Activated CD8-positive, alpha-beta T cell treated with anti-CD3 and anti-CD28 coated beads for 36 hours (primary cell): ENCODE data around the gene CCNG2. TPM values are rescaled to one million over a fixed set of nuclear protein-coding genes. Genes with fewer than 3 reads are reported as not detected.

ENCODE experiments used
- ATAC-seq: fragments of 200-7000 bp; cut with Tn5 transposase; one replicate; pipeline ENCODE4 v1.10.0; 2021; ENCODE audit warnings: mild to moderate bottlenecking, moderate library complexity
- CTCF ChIA-PET: fragments of 350-600 bp; sonication (Branson Sonifier 250); formaldehyde crosslinking; loops from one replicate; lab custom pipeline; 2021; ENCODE audit warnings: antibody characterized with exemption; lab: Charles Lee
- POLR2A ChIA-PET: fragments of 350-600 bp; sonication (Branson Sonifier 250); formaldehyde crosslinking; loops from one replicate; lab custom pipeline; 2021; ENCODE audit warnings: antibody characterized with exemption; lab: Charles Lee
- DNase-seq: peaks from one replicate; pipeline ENCODE4 v3.0.0-alpha.2; 2020
- H3K27ac Mint-ChIP-seq: one replicate; pipeline ENCODE4 v1.8.0; 2021; ENCODE audit warnings: mild to moderate bottlenecking, mixed read lengths
- H3K27me3 Mint-ChIP-seq: one replicate; pipeline ENCODE4 v1.8.0; 2021; ENCODE audit warnings: mixed read lengths
- H3K36me3 Mint-ChIP-seq: one replicate; pipeline ENCODE4 v1.8.0; 2021; ENCODE audit warnings: low read depth, mixed read lengths
- H3K4me1 Mint-ChIP-seq: one replicate; pipeline ENCODE4 v1.8.0; 2021; ENCODE audit warnings: low read depth, mixed read lengths
- H3K4me3 Mint-ChIP-seq: one replicate; pipeline ENCODE4 v1.8.0; 2021; ENCODE audit warnings: mild to moderate bottlenecking, moderate library complexity, mixed read lengths
- H3K9me3 Mint-ChIP-seq: one replicate; pipeline ENCODE4 v1.8.0; 2021; ENCODE audit warnings: mixed read lengths
- intact Hi-C: fragments of 100-400 bp; cut with micrococcal nuclease; formaldehyde crosslinking; loops from one replicate; pipeline ENCODE4 v1.10.0; 2022
- total RNA-seq, 2 experiments: library from RNA; stranded (reverse); gene quantifications; one replicate each; pipeline ENCODE4 v1.2.3, GENCODE V29; 2021
- TF ChIP-seq, protein P1 (sequence below): fragments of 200-600 bp; IDR thresholded peaks from one replicate; pipeline ENCODE4 v1.8.0; 2022; ENCODE audit warnings: antibody characterized with exemption, mild to moderate bottlenecking

The CCNG2 gene
- total RNA-seq, 2 experiments from 2014 or later, result 54.3 to 55.5 TPM

- H3K4me3 Mint-ChIP-seq, result no peak overlapping the region
- intact Hi-C loops, result no loop called here
- H3K27ac Mint-ChIP-seq, result no peak overlapping the region
- ATAC-seq (no peak), DNase-seq (no peak)
- POLR2A ChIA-PET, result no interaction called here
- no peaks in the 10 kb centered on the region for H3K36me3 Mint-ChIP-seq
- no peaks in the 10 kb centered on the region for H3K27me3 Mint-ChIP-seq
- CTCF ChIA-PET, result no interaction called here
- H3K9me3 Mint-ChIP-seq, result no peaks in the 10 kb centered on the region
- peaks cover 27% of the 10 kb centered on the region for H3K4me1 Mint-ChIP-seq
- TF ChIP-seq, protein P1, sequence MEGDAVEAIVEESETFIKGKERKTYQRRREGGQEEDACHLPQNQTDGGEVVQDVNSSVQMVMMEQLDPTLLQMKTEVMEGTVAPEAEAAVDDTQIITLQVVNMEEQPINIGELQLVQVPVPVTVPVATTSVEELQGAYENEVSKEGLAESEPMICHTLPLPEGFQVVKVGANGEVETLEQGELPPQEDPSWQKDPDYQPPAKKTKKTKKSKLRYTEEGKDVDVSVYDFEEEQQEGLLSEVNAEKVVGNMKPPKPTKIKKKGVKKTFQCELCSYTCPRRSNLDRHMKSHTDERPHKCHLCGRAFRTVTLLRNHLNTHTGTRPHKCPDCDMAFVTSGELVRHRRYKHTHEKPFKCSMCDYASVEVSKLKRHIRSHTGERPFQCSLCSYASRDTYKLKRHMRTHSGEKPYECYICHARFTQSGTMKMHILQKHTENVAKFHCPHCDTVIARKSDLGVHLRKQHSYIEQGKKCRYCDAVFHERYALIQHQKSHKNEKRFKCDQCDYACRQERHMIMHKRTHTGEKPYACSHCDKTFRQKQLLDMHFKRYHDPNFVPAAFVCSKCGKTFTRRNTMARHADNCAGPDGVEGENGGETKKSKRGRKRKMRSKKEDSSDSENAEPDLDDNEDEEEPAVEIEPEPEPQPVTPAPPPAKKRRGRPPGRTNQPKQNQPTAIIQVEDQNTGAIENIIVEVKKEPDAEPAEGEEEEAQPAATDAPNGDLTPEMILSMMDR, result no peak
Measured at GRCh38 chr4:77149789-77150188, 7.2 kb upstream of the CCNG2 start.

- Mint-ChIP-seq H3K36me3 (no peaks in the 10 kb centered on the region), H3K4me1 (peaks cover 31% of the 10 kb centered on the region), H3K27ac (no peak overlapping the region), H3K27me3 (no peaks in the 10 kb centered on the region), H3K9me3 (no peaks in the 10 kb centered on the region), H3K4me3 (no peak overlapping the region)
- TF ChIP-seq, protein P1, result no peak
- ATAC-seq (no peak), DNase-seq (peak; percentile 21)
- CTCF ChIA-PET, result interaction anchor here (0.7 to 1.4 kb wide), 2 partner anchors 22 to 50 kb away, joined by 3 read pairs; no protein-coding TSS in a partner anchor
- POLR2A ChIA-PET, result no interaction called here
- intact Hi-C loops, result no loop called here
Measured at GRCh38 chr4:77151241-77151640, 5.8 kb upstream of the CCNG2 start.

DNA sequence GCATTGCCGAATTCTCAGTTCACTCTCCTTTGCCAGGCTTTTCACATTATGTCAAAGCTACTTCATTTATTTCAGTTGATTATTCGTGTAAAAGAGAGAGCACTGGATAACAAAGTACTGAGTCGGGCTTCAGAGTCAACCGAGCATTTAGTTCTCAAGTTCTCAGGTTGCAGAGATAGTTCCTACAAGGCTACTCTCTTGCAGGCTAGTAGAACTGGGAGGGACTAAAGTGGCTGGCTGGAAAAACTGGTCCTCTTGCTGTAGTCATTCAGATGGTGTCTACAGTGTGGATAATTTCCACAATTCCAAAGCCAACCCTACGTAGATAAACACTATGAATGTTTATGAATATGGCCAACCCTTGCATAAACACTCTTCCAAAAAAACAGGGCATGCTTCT is 4.6 kb upstream of the CCNG2 start:
- H3K27me3 Mint-ChIP-seq, result no peaks in the 10 kb centered on the region
- ChIA-PET CTCF (interaction anchor here (0.6 to 1.7 kb wide), 3 partner anchors 49 to 57 kb away, joined by 3 to 9 read pairs (median 3); no protein-coding TSS in a partner anchor), POLR2A (interaction anchor here (0.6 kb wide), 1 partner anchor 9 kb away, joined by 3 read pairs; no protein-coding TSS in a partner anchor)
- no peak for DNase-seq
- H3K27ac Mint-ChIP-seq, result no peak overlapping the region
- ATAC-seq, result no peak
- intact Hi-C loops, result no loop called here
- H3K9me3 Mint-ChIP-seq, result no peaks in the 10 kb centered on the region
- H3K4me3 Mint-ChIP-seq, result no peak overlapping the region
- TF ChIP-seq, protein P1, result no peak
- H3K4me1 Mint-ChIP-seq, result peaks cover 26% of the 10 kb centered on the region
- peaks cover 4% of the 10 kb centered on the region for H3K36me3 Mint-ChIP-seq

- no peak overlapping the region for H3K4me3 Mint-ChIP-seq
- no peak for DNase-seq
- H3K4me1 Mint-ChIP-seq, result peaks cover 26% of the 10 kb centered on the region
- ATAC-seq, result no peak
- intact Hi-C loops, result no loop called here
- ChIA-PET POLR2A (no interaction called here), CTCF (interaction anchor here (0.6 to 1.7 kb wide), 3 partner anchors 8 to 58 kb away, joined by 3 to 9 read pairs (median 4); no protein-coding TSS in a partner anchor)
- TF ChIP-seq, protein P1, result no peak
- no peaks in the 10 kb centered on the region for H3K9me3 Mint-ChIP-seq
- H3K27ac Mint-ChIP-seq, result no peak overlapping the region
- H3K27me3 Mint-ChIP-seq, result no peaks in the 10 kb centered on the region
- H3K36me3 Mint-ChIP-seq, result peaks cover 4% of the 10 kb centered on the region
Measured at GRCh38 chr4:77153006-77153405, 4.0 kb upstream of the CCNG2 start.

GRCh38 chr4:77154065-77154464 is 2.9 kb upstream of the CCNG2 start:
- H3K4me3 Mint-ChIP-seq, result no peak overlapping the region
- TF ChIP-seq, protein P1, result no peak
- intact Hi-C loops, result no loop called here
- ATAC-seq (no peak), DNase-seq (peak; percentile 12)
- H3K27ac Mint-ChIP-seq, result no peak overlapping the region
- ChIA-PET CTCF (interaction anchor here (0.6 to 3.2 kb wide), 5 partner anchors 9 to 59 kb away, joined by 3 to 21 read pairs (median 4); no protein-coding TSS in a partner anchor), POLR2A (interaction anchor here (0.7 kb wide), 1 partner anchor 11 kb away, joined by 3 read pairs; no protein-coding TSS in a partner anchor)
- H3K4me1 Mint-ChIP-seq, result peaks cover 30% of the 10 kb centered on the region
- peaks cover 9% of the 10 kb centered on the region for H3K36me3 Mint-ChIP-seq
- no peaks in the 10 kb centered on the region for H3K9me3 Mint-ChIP-seq
- no peaks in the 10 kb centered on the region for H3K27me3 Mint-ChIP-seq
